GM18520 (cell line): Measurements from ENCODE around the gene UGT3A1.
"Not testable (repeated sequence)": the region's sequence is repeated elsewhere in the genome, so short reads cannot be mapped to it uniquely, and the experiment has no call there.

ENCODE experiments used
- ATAC-seq: cut with Tn5 transposase; IDR thresholded peaks from one replicate; pipeline ENCODE4 v1.9.1; 2021; ENCODE audit not compliant: unreplicated experiment

UGT3A1 gene

GRCh38 chr5:35990941-35991611 lies at the start of gene UGT3A1:
TSS of gene UGT3A1 (minus strand) at chr5:35991390. CDS start at chr5:35991240, 150 bp downstream.
- ATAC-seq = no peak

GRCh38 chr5:36035696-36036095 lies 44.5 kb upstream of the UGT3A1 start:
- ATAC-seq = no peak

GRCh38 chr5:36034536-36035134 lies 43.4 kb upstream of the UGT3A1 start:
- ATAC-seq = not testable (repeated sequence)

- no peak for ATAC-seq
Measured at GRCh38 chr5:36033486-36033885, 42.3 kb upstream of the UGT3A1 start.

- no peak for ATAC-seq
Measured at GRCh38 chr5:36033047-36033446, 41.9 kb upstream of the UGT3A1 start.

- no peak for ATAC-seq
Measured at GRCh38 chr5:36031223-36031622, 40.0 kb upstream of the UGT3A1 start.

GRCh38 chr5:36029914-36030313 lies 38.7 kb upstream of the UGT3A1 start:
- ATAC-seq = no peak

GRCh38 chr5:36028816-36029465 lies 37.8 kb upstream of the UGT3A1 start:
- no peak for ATAC-seq

- ATAC-seq = no peak
Measured at GRCh38 chr5:36027711-36028110, 36.5 kb upstream of the UGT3A1 start.

- ATAC-seq = no peak
Measured at GRCh38 chr5:36026706-36027465, 35.7 kb upstream of the UGT3A1 start.

GRCh38 chr5:36022246-36022645 lies 31.1 kb upstream of the UGT3A1 start:
- not testable (repeated sequence) for ATAC-seq

GRCh38 chr5:36019584-36019983 lies 28.4 kb upstream of the UGT3A1 start:
- ATAC-seq = not testable (repeated sequence)

GRCh38 chr5:36017622-36018021 lies 26.4 kb upstream of the UGT3A1 start:
- ATAC-seq = no peak

GRCh38 chr5:36017004-36017403 lies 25.8 kb upstream of the UGT3A1 start:
- no peak for ATAC-seq

GRCh38 chr5:36013182-36013581 lies 22.0 kb upstream of the UGT3A1 start:
- ATAC-seq = no peak

GRCh38 chr5:36009698-36010097 lies 18.5 kb upstream of the UGT3A1 start:
- no peak for ATAC-seq

GRCh38 chr5:36007366-36007765 lies 16.2 kb upstream of the UGT3A1 start:
- no peak for ATAC-seq

- no peak for ATAC-seq
Measured at GRCh38 chr5:36006163-36006562, 15.0 kb upstream of the UGT3A1 start.

- no peak for ATAC-seq
Measured at GRCh38 chr5:36001032-36001431, 9.8 kb upstream of the UGT3A1 start.

- ATAC-seq = no peak
Measured at GRCh38 chr5:35999547-35999946, 8.4 kb upstream of the UGT3A1 start.

GRCh38 chr5:35996076-35996475 lies 4.9 kb upstream of the UGT3A1 start:
- ATAC-seq = no peak

- no peak for ATAC-seq
Measured at GRCh38 chr5:35990520-35990919, 670 bp downstream of the UGT3A1 start.
